GM18498 (cell line): ENCODE results near the gene UBE2O.

ENCODE experiments used
- ATAC-seq: cut with Tn5 transposase; IDR thresholded peaks from one replicate; pipeline ENCODE4 v1.9.1; 2021; ENCODE audit warnings: mild to moderate bottlenecking, moderate library complexity; ENCODE audit not compliant: unreplicated experiment

The UBE2O gene

GRCh38 chr17:76419576-76420260 lies 33.2 kb downstream of the UBE2O start:
- no peak for ATAC-seq

- no peak for ATAC-seq
Observed at GRCh38 chr17:76417499-76418143, 35.3 kb downstream of the UBE2O start.

- ATAC-seq, result no peak
Observed at GRCh38 chr17:76416899-76417298, 36.1 kb downstream of the UBE2O start.

DNA sequence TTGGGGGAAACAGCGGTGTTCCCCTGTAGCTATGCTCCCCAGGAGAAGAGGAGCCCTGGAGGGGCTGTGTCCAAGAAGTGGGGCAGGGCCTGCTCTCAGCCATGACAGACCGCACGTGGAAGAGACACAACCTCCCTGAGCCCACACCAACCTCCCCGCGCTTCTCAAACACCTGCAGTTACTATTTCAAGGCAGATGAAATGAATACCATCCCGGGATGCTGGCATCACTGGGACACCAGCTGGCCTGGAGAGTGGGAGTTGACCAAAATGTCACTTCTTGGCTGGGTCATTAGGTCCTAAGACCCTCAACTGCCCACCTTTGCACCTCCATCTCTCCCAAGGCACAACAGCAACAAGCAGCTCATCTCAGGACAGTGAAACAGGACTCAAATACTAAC lies 36.5 kb downstream of the UBE2O start:
- no peak for ATAC-seq

GRCh38 chr17:76415786-76416185 lies 37.2 kb downstream of the UBE2O start:
- no peak for ATAC-seq

DNA sequence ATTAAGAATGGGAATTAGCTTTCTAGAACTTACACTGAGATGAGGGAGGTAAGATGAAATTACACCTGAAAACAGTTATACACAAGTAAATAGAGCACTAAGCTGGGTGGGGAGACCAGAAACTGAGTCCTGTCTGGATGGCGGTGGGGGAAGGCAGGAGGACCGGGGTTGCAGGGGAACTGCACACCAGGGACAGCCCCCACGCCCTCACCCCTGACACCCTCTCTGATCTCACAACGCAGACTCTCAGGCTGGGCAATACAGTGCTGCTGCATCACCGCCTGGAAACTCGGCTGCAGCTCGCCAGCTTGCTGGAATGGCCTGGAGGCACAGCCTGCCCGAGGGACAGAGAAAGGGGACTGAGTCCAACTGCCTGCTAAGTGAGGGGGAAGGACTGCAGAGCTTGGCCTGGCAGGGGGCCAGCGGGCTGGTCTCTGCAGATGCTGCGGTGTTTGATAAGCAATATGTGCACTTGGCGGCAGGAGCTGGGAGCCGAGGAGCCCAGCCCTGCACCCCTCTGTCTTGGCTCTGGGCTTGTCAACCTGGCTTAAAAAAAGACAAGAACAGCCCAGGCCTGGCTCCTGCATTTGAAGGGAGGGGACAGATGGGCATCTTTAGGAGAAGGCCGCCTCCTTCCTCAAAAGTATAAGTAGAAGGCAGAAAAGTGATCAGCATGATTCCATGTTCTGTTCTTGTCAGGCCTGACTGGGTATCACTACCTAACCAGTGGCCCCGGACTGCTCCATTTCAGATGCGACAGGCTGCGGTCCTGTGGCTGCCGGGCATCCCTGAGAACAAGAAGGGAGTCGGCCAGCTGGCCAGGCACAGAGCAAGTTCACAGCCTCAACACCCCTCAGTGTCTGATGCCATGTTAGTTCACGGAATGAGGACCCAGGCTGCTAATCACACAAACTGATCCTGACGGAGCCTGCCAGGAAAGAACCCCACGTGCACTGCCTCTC lies 38.3 kb downstream of the UBE2O start:
- no peak for ATAC-seq

DNA sequence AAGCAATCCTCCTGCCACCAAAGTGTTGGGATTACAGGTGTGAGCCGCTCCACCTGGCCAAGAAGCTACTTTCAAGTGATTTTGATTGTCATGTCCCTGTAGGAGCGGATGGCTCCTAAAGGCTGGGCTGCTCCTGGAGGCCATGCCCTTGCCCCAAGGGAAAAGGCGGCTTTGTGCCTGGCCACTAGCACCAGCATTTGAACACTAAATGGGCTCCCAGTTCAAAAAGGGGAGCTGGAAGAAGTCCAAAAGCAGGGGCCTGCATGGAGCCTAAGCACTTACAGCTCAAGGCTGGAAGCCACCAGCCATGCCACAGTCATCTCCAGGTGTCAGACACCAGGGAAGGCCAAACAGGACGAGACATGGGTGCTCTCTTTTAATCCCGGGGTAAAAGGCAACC lies 41.7 kb downstream of the UBE2O start:
- ATAC-seq, result no peak

GRCh38 chr17:76410328-76410965 lies 42.5 kb downstream of the UBE2O start:
- no peak for ATAC-seq

DNA sequence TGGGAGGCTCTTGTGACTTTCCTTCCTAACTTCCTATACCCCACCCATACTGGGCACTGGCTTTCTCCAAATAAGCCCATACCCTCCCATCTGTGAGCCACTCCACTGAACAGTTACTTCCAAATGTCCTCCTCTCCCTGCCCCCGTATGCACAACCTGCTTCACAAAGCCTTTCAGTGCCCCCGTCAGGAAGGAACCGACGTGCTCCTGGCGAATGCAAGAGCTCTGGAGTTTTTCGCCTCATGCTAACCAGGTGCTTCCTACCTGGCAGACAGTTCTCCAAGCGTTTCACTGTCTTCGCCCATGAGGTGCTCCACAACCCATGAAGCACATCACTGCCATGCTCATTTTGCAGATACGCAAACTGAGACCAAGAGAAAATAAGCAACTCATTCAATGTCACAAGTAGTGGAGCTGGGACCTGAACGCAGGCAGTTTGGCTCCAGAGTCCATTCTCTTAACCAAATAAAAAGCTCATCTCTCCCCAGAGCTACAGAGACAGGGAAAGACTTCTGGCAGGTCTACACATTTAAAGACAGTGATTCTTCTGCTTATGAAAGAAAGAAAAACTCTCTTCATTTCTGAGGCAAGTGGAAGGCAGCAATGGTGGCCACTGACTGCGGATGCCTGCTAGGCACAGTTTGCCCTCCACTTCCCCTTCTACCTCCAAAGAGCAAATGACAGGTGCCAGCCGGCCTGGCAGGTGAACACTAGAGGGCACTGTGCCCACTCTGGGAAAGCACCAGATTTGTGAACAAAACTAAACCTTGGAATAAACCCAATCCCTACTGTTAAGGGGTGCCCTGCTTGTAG lies 44.7 kb downstream of the UBE2O start:
- ATAC-seq, result peak; percentile 51

DNA sequence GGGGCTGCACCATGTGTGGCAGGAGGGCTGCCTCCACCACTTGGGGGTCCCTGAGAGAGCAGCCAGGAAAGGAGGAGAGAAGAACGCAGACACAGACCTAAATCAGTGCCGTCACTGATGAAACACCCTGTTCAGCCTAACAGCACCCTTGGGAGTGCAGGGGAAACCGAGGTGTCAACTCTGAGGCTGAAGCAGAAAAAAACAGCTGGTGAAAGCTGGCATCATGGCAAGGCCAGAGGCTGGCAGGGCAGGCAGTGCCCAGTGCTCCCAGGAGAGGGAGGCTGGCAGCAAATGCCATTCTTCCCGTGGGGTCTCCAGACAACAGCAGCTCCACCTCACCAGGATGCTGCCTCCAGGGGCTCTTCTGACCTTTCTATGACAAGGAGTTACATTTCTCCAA lies 45.4 kb downstream of the UBE2O start:
- ATAC-seq, result no peak

GRCh38 chr17:76405967-76406647 lies 46.8 kb downstream of the UBE2O start:
- ATAC-seq, result no peak

DNA sequence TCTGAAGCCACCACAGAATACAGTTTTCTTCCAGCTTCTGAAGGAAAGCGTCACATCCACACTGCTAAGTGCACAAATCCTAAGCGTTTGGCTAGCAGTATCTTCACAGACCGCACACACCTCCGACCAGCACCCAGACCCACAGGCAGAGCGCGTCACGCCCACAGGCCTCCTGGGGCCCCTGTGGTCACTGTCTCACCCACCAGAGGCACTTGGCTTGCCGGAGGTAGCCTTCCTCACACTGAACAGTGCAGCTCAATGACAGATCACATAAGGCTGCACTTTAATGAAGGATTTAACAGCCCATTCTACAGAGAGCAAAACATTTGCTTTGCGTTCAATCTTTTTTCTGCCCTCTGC lies 47.4 kb downstream of the UBE2O start:
- no peak for ATAC-seq

DNA sequence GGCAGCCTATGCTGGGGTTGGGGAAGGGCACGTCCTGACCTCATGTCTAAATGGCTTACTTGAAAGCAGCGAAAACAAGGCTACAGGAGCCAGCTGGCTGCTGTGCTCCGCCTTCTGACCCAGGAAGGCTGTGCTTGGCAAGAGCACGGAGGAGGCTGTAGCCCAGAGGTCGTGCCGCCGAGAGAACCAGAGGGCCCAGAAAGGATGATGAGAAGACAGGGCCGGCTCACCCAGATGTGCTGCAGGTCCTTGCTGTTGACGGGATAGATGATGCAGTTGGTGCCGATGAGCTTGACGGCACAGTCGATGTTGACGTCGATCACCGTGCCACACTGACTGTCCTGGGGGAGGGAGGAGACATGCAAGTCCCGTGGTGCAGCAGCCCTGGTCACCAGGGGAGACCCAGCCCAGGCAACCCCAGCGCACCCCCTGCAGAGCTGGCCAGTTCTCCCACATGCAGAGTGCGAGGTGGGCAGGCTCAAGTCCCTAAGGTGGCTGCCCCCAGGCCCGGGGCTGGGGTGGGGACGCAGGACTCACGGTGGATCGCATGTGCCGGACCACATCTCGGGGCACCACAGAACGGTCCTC lies 47.9 kb downstream of the UBE2O start:
- no peak for ATAC-seq

DNA sequence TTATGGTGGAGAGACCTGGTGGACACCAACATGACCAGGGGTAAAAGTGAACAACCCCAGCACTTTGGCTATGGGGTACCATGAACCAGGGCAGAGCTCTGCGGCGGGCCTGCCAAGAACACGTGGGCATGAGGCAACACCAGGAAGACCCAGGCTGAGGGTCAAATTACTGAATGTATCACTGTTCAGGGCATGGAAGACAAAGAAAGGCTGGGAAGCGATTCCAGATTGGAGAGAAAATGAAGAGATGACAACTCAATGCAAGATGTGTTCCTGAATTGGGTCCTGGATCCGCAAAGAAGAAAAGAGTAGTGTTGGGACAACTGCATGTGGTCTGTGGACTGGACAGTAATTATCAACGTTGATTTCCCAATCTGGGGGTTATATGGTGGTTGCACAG lies 48.7 kb downstream of the UBE2O start:
- ATAC-seq, result no peak

- ATAC-seq, result no peak
Observed at GRCh38 chr17:76402711-76403110, 50.2 kb downstream of the UBE2O start.

DNA sequence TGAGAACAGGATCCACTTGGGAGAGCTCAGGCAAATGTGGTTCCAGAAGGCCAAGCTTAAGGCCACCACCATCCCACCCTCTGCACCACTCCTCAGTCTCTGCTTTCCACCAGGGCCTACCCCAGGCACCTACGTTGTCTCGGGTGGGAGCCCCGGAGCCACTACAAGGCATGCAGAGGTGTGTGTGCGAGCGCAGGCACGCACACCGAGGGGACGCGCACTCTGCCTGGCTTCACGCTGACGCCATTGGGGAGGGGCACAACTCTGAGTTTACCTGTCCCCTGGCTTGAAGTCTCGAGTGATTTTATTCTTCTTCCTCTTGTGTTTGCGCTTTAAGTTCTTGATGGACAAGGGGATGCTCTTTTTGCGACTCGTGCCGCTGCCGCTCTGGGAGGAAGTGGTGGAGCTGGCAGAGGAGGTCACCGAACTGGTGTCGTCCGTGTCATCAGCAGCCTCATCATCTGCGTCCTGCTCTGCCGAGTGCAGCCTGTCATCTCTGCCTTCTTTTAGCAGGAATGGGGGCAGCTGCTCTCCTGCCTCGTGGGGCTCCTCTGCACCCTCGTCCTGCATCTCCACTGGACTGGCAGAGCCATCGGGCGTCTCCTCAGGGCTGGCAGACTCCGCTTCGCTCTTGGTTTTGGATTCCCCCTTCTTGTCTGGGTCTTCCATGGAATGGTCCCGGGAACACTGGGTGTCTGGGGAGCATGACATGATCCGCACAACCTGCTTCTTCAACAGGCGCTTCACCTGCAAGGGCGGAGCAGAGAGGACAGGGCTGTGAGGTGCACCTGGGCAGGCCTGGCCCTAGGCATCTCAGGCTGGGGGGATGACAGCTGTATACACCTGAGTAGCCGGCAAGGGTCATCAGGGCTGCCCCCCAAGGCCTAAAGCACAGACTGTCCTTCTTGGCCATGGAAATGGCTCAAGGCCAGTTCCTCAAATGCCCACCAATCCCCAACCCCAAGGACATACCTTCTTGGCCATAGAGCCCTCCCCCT lies 53.5 kb downstream of the UBE2O start:
- ATAC-seq, result no peak

DNA sequence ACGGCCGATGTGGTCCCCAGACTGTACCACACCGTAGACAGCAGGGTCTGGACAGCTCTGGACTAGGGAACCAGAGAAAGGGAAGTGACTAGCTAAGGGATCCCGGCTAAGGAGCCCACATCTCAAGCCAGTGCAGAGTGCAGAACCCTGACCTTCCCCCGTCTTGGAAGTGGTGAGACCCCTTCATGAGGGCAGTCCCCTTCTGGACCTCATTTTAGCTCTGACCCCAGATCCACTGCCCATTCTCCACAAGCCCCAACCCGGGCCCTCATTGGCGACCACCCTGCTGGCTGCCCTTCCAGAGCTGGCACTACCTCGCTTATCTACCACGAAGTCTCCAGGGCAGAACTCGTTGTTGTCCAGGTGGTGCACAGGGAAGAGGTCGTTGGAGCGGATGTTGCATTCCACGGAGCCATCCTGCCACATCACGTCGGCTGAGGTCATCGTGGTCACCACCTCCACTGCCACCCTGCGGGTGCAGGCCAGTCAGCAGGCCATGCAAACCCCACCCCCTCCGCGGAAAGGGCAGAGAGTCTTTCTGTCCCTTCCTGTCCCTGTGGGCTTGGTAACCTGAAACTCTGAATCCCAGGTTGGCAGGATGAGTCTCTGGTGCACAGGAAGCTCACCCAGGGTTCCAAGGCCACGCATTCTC lies 54.3 kb downstream of the UBE2O start:
- ATAC-seq, result no peak
